Activated T-cell treated with anti-CD3 and anti-CD28 coated beads, Interleukin-2, amount 50 U/mL, for 4 hours (primary cell): Measurements from ENCODE around the gene NCOA4. TPM values are rescaled to one million over a fixed set of nuclear protein-coding genes. Genes with fewer than 3 reads are reported as not detected.
A peak's percentile ranks its signal among the peaks of the same experiment; 100 is the strongest.
"Not testable (repeated sequence)": the region's sequence is repeated elsewhere in the genome, so short reads cannot be mapped to it uniquely, and the experiment has no call there.

Experiments used
- ATAC-seq, 2 donors: fragments of 200-7000 bp; cut with Tn5 transposase; one replicate each; pipeline ENCODE4 v1.10.0; 2021
- DNase-seq: peaks from one replicate; pipeline ENCODE4 v3.0.0-alpha.2; 2020
- H3K27me3 Mint-ChIP-seq: one replicate; pipeline ENCODE4 v1.8.0; 2021; ENCODE audit warnings: low read depth, mixed read lengths
- H3K36me3 Mint-ChIP-seq: one replicate; pipeline ENCODE4 v1.8.0; 2022; ENCODE audit warnings: mixed read lengths; ENCODE audit not compliant: insufficient read depth
- H3K4me1 Mint-ChIP-seq: one replicate; pipeline ENCODE4 v1.8.0; 2021; ENCODE audit warnings: low read depth, mixed read lengths
- H3K4me3 Mint-ChIP-seq: one replicate; pipeline ENCODE4 v1.8.0; 2021; ENCODE audit warnings: mild to moderate bottlenecking, moderate library complexity, mixed read lengths
- H3K9me3 Mint-ChIP-seq: one replicate; pipeline ENCODE4 v1.8.0; 2021; ENCODE audit warnings: mixed read lengths
- total RNA-seq, 3 donors: library from RNA; stranded (reverse); gene quantifications; one replicate each; pipeline ENCODE4 v1.2.1, GENCODE V29; 2021

The NCOA4 gene
- total RNA-seq, 3 donors from 2014 or later, result 83.3 to 90.7 (median 89.1) TPM

DNA sequence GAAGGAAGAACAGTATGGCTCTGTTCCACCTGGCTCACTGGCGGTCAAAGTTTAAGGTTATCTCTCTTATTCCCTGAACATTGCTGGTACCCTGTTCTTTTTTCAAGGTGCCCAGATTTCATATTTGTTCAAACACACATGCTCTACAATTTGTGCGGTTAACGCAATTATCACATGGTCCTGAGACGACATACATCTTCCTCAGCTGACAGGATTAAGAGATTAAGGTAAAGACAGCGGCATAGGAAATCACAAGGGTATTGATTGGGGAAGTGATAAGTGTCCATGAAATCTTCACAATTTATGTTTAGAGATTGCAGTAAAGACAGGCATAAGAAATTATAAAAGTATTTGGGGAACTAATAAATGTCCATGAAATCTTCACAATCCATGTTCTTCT is 30.5 kb downstream of the NCOA4 start:
- not testable (repeated sequence) for H3K27me3 Mint-ChIP-seq, DNase-seq, ATAC-seq, H3K9me3 Mint-ChIP-seq, H3K4me3 Mint-ChIP-seq, H3K4me1 Mint-ChIP-seq
- H3K36me3 Mint-ChIP-seq, result peaks cover 39% of the 10 kb centered on the region

DNA sequence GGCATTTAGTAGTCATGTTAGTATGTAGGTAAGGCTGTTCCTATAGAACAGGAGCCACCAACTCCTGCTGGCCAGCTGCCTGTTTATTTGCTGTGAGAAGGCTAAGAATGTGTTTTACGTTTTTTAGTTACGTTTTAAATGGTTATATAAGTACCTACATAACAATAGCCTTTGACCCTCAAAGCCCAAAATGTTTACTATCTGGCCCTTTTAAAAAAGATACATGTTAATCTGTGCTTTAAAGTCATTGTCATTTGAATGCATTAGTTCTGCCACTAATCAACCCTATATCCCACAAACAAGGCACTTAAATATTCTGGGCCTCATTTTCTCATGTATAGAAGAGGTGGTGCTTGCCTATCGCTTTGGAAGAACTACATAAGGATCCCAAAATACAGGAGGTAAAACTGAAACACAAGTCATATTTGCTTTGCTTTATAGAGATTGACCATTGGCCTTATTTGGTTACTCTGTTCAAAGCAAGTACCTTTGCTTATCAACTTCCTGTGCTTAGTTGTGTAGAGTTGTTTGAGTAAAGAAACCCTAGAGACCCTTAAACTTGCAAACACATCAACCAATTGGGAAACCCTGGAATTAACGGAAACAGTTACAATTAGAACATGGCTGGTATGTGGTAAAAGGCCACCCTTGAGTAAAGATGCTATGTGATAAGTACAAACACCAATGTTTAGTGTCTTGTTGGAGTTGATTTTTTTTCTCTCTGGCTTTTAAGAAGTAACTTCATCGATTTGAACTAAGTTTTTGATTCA is 32.2 kb downstream of the NCOA4 start:
- Mint-ChIP-seq H3K4me3 (no peak overlapping the region), H3K4me1 (peaks cover 1% of the 10 kb centered on the region), H3K9me3 (peaks cover 8% of the 10 kb centered on the region), H3K27me3 (no peaks in the 10 kb centered on the region), H3K36me3 (peaks cover 40% of the 10 kb centered on the region)
- DNase-seq (no peak), ATAC-seq (no peak)

DNA sequence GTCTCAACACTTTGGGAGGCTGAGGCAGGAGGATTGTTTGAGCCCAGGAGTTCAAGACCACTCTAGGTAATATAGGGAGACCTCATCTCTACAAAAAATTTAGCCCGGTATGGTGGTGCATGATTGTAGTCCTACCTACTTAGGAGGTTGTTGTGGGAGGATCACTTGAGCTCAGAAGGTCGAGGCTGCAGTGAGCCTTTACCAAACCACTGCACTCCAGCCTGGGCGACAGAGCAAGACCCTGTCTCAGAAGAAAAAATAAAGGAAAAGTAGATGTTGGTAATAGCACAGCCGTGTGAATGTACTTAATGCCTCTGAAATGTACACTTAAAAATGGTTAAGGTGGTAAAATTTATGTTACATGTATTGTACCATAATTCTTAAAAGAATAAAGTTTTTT is 32.9 kb downstream of the NCOA4 start:
- H3K9me3 Mint-ChIP-seq, result peaks cover 8% of the 10 kb centered on the region
- DNase-seq, result no peak
- no peak overlapping the region for H3K4me3 Mint-ChIP-seq
- peaks cover 1% of the 10 kb centered on the region for H3K4me1 Mint-ChIP-seq
- peaks cover 40% of the 10 kb centered on the region for H3K36me3 Mint-ChIP-seq
- ATAC-seq, result no peak
- H3K27me3 Mint-ChIP-seq, result no peaks in the 10 kb centered on the region

DNA sequence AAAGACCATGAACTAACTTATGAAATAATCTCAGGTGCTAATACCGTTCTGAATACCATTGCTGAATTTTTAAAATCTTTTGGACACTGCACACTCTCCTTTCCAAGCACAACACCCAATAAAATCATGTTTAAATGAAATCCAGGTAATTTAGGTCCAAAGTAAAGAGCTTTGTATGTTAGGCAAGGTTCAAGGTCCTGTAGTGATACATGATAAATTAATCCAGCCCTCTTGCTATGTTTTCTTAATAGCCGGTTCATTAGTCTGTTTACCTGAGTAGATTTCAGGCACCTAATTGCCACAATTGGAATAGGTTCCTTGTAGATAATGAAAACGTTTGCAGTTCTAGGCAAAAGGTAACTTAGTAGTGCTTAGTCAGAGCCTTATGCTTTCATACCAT is 44.8 kb downstream of the NCOA4 start:
- H3K36me3 Mint-ChIP-seq, result peaks cover 18% of the 10 kb centered on the region
- not testable (repeated sequence) for H3K9me3 Mint-ChIP-seq, H3K27me3 Mint-ChIP-seq, H3K4me1 Mint-ChIP-seq, DNase-seq, H3K4me3 Mint-ChIP-seq, ATAC-seq

DNA sequence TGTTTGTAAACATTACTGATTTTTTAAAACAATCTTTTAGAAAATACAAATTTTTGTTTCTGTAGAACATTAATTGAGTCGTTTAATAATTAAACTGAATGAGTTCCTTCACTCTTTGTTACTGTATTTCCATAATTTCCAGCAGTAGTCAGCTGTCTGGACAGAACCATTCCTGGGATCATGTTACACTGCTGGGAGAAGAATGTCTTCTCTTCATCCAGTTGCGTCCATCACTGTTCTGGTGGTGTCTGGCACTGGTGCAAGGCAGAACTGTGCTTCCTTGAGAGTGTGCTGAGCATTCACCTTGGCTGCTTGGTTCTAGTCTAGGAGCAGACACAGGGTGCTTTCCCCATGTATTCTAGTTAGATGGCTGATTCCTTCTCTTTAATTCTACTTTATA is 46.0 kb downstream of the NCOA4 start:
- H3K27me3 Mint-ChIP-seq, H3K4me3 Mint-ChIP-seq, H3K4me1 Mint-ChIP-seq, H3K9me3 Mint-ChIP-seq, DNase-seq, ATAC-seq: not testable (repeated sequence)
- H3K36me3 Mint-ChIP-seq, result peaks cover 18% of the 10 kb centered on the region

DNA sequence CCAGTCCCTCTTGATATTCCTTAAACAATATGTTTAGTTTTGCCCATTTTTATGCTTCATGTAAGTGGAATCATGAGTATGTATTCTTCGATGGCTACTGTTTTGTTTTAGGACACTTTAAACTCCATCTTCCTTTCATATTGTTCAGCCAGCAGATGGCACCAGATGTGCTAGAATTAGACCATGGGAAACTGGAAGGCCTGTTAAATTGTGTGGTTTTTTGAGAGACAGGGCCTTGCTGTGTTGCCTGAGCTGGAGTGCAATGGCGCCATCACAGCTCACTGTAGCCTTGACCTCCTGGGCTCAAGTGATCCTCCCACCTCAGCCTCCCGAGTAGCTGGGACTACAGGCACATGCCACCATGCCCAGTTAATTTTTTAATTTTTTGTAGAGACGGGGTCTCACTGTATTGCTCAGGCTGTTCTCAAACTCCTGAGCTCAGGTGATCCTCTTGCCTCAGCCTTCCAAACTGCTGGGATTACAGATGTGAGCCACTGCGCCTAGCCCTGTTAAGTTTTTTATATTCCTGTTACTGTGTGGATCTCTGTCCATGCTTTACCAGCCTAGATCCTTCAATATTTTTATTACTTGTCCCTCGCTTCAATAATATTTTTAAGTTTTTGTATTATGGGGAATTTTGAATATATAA is 46.8 kb downstream of the NCOA4 start:
- not testable (repeated sequence) for H3K4me3 Mint-ChIP-seq, H3K4me1 Mint-ChIP-seq, H3K27me3 Mint-ChIP-seq, H3K9me3 Mint-ChIP-seq
- peak in 1 of 2 donors; percentile 67 for ATAC-seq
- peaks cover 16% of the 10 kb centered on the region for H3K36me3 Mint-ChIP-seq
- peak; percentile 8 for DNase-seq

DNA sequence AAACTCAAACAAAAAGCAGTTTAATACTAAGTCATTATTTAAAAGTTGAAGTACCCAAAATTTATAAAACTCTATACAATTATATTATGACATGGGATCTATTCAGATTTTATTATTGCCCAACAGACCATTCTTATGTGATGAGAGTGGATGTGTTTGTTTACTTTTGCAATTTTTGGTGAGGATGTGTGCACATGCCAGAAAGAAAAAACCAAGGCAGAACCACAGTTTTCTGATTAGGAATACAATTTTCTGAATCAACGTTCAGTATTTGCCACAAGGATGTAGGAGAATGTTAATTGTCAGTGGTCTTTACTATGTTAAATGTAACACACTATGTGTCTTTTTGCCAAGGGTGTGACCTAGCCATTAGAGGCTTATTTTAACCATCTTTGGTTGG is 49.1 kb downstream of the NCOA4 start:
- not testable (repeated sequence) for H3K27me3 Mint-ChIP-seq, H3K9me3 Mint-ChIP-seq, H3K4me3 Mint-ChIP-seq, DNase-seq, ATAC-seq, H3K4me1 Mint-ChIP-seq
- H3K36me3 Mint-ChIP-seq, result peaks cover 13% of the 10 kb centered on the region

DNA sequence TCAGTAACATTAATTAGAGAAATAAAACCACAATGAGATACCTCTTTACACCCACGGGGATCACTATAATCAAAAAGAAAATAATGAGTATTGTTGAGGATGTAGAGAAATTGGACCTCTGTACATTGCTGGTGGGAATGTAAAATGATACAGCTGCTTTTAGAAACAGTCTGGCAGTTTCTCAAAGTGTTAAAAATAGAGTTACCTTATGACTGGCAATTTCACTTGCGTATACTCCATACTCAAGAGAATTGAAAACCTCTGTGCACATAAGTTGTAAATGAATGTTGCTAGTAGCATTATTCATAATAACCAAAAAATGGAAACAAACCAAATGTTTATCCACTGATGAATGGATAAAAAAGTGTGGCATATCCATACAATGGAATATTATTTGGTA is 51.9 kb downstream of the NCOA4 start:
- H3K4me3 Mint-ChIP-seq, ATAC-seq: not testable (repeated sequence)
- peaks cover 10% of the 10 kb centered on the region for H3K36me3 Mint-ChIP-seq

DNA sequence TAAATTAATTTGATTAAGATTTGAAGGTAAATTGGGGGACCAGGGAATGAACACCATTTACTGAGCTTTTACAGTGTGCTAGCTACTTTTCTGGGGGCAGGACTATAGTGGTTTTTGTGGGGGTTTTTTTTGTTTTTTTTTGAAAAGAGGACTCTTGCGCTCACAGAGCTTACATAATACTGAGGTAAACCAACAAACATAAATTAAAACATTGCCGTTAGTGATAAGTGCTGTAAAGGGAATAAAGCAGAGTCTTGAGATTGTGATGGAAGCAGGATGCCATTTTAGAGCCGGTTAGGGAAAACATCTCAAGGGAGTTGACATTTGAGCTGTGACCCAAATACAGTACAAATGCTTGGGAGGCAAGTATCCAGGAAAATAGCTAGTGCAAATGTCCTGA is 56.4 kb downstream of the NCOA4 start:
- DNase-seq, H3K9me3 Mint-ChIP-seq, H3K36me3 Mint-ChIP-seq, H3K27me3 Mint-ChIP-seq, ATAC-seq: not testable (repeated sequence)
- peaks cover 34% of the 10 kb centered on the region for H3K4me1 Mint-ChIP-seq
- peak overlapping the region; percentile 99 for H3K4me3 Mint-ChIP-seq

More for the DNA sequence above, 51.9 kb downstream of the NCOA4 start:
- DNase-seq, H3K9me3 Mint-ChIP-seq, H3K27me3 Mint-ChIP-seq: not testable (repeated sequence)
- H3K4me1 Mint-ChIP-seq, result peaks cover 16% of the 10 kb centered on the region

DNA sequence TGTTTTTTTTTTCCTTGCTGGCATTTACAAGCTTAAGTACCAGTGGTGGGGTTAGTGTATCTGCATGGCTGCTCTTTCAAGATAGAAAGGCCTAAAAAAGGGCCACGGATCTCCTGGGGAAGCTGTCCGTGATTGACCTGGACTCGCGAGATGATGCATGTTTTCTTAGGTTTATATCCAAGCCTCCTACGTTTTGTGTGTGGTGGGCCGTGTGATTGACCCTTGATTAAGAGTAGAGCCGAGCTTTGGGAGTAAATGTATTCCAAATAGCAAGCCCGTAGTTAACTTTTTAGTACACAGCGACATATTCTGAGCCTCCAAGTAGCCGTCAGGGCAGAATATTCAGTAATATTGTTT is 57.6 kb downstream of the NCOA4 start:
- Mint-ChIP-seq H3K4me3 (peak overlapping the region; percentile 99), H3K4me1 (peaks cover 36% of the 10 kb centered on the region)
- DNase-seq, H3K36me3 Mint-ChIP-seq, ATAC-seq, H3K27me3 Mint-ChIP-seq, H3K9me3 Mint-ChIP-seq: not testable (repeated sequence)

DNA sequence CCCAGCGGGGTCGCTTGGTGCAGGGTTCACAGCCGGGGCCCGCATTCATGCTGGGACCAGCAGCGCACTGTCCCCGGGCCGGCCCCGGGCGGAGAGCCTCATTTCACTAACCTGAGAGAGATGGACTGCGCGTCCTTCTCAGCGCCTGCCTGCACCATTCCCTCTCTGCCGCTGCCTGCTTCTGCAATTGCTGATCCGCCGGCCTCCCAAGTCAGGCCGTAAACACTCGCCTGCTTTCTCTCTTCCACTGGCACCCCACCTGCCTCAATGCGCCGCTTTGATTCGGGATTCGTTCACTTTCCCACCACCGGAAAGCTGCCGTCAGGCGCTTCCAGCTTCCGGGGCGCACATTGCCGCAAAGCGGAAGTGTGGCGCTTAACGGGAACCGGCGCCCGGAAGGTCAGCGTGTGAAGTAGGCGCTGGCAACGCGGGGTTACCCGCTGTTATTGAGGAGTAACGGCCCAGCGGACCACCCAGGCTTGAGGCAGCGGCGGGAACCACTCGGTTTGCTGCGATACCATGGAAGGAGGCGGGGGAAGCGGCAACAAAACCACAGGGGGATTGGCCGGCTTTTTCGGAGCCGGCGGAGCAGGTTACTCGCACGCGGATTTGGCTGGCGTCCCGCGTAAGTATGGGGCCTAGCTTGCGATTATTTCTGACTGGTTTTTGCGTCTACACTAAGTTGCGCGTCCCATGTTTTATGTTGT is 58.2 kb downstream of the NCOA4 start, which contains the start of gene TIMM23:
Gene TIMM23 (plus strand): TSS at position 384 of the 707 bp plus-strand sequence. CDS start 136 bp downstream, at position 520.
- peak; percentile 77 for DNase-seq
- peaks cover 39% of the 10 kb centered on the region for H3K4me1 Mint-ChIP-seq
- H3K4me3 Mint-ChIP-seq, result peak within 1 kb of the TSS; percentile 99
- ATAC-seq, result peak; percentile 92
- not testable (repeated sequence) for H3K27me3 Mint-ChIP-seq, H3K36me3 Mint-ChIP-seq, H3K9me3 Mint-ChIP-seq

DNA sequence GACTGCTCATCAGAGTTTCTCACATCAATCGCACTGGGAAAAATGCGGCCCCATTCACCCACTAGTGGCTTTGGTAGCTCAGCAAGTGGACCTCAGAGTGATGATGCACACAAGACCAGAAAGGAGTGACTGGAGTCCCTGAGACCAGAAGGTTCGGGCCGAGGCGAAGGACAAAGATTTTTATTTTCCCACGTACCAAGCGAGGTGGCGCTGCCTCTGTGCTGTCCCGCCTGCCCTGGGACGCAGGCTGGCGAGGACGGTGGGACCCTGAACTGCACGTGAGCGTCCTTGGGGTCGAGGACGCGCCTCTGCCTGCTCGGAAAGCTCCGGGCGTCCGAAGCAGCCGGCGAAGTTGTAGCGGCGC is 58.7 kb downstream of the NCOA4 start:
- Mint-ChIP-seq H3K4me3 (peak overlapping the region; percentile 99), H3K4me1 (peaks cover 43% of the 10 kb centered on the region)
- ATAC-seq, result peak; percentile 64 to 72
- H3K36me3 Mint-ChIP-seq, H3K27me3 Mint-ChIP-seq, H3K9me3 Mint-ChIP-seq, DNase-seq: not testable (repeated sequence)

DNA sequence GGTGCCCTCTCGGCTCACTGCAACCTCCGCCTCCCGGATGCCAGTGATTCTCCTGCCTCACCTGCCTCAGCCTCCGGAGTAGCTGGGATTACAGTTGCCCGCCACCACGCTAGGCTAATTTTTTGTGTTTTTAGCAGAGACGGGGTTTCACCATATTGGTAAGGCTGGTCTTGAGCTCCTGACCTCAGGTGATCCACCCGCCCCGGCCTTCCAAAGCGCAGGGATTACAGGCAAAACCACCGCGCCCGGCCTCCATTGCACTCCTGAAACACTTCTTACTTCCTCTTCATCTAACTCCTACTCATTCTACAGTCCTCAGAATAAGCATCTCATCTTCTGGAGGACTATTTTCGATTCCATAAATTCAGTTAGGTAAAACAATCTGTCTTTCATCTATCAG is 59.4 kb downstream of the NCOA4 start:
- Mint-ChIP-seq H3K4me1 (peaks cover 44% of the 10 kb centered on the region), H3K4me3 (peak overlapping the region; percentile 99)
- not testable (repeated sequence) for H3K9me3 Mint-ChIP-seq, H3K36me3 Mint-ChIP-seq, DNase-seq, H3K27me3 Mint-ChIP-seq, ATAC-seq

DNA sequence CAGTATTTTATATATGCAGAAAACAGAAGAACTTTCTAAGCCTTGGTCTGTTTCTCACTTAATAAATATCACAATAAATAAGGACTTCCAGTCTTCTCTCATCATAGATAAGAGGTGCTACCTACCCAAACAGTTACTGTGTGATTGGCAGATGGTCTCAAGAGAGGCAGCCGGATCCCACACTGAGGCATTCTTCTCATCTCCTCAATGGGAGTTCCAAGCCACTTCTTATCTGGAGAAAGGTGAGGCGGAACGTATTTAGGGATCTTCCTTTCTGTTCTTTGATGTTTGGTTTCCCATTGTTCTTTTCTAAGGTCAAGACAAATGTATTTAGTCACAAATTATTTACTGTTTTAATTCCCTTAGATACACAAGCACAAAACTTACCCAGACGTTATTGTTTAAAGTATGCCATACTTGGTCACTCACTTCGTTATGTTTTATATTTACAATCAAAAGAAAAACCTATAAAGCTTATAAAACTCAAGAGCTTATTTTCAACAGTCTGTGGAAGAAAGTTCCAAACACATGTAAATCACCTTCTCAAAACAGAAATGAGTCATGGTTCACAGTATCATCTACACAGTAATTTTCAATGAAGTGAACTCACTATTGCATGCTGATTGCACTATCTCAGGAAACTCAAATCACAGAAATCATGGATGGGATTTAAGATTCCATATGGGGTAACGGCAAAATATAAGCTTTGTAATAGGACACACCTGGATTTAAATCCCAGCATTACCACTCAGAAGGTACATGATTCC is 67.6 kb downstream of the NCOA4 start:
- H3K4me3 Mint-ChIP-seq, ATAC-seq, H3K4me1 Mint-ChIP-seq, H3K27me3 Mint-ChIP-seq, H3K9me3 Mint-ChIP-seq, H3K36me3 Mint-ChIP-seq, DNase-seq: not testable (repeated sequence)
